AG04450 (cell line): ENCODE measurements around the gene SMAGP. TPM values are rescaled to one million over a fixed set of nuclear protein-coding genes. Genes with fewer than 3 reads are reported as not detected.

Experiments
- CTCF ChIA-PET: fragments of 300-600, 350-600 bp; formaldehyde crosslinking; extraction: SDS; loops from one replicate; lab custom pipeline; 2022; ENCODE audit warnings: antibody characterized with exemption, inconsistent platforms; lab: Charles Lee
- POLR2A ChIA-PET: fragments of 350-600 bp; formaldehyde crosslinking; extraction: SDS; loops from one replicate; lab custom pipeline; 2021; ENCODE audit warnings: antibody characterized with exemption, inconsistent platforms; lab: Yijun Ruan, JAX
- DNase-seq: peaks from one replicate; pipeline ENCODE4 v3.0.0-alpha.2; 2011; ENCODE audit warnings: low read depth, low spot score
- H3K27ac ChIP-seq: one replicate; pipeline ENCODE4 v1.5.1; 2012; ENCODE audit warnings: low read depth, low read length, control low read depth
- H3K27me3 ChIP-seq: one replicate; pipeline ENCODE4 v1.6.0; 2012; ENCODE audit warnings: low read length; ENCODE audit not compliant: control insufficient read depth, insufficient read depth
- H3K4me3 ChIP-seq: 2 replicates; pipeline ENCODE4 v1.5.1; 2011; ENCODE audit warnings: mild to moderate bottlenecking, low read depth, low read length, control low read depth
- H3K9me3 ChIP-seq: 2 replicates; pipeline ENCODE4 v1.5.1; 2012; ENCODE audit warnings: low read length; ENCODE audit not compliant: control insufficient read depth, insufficient read depth
- polyA plus RNA-seq: library from polyadenylated mRNA; depleted of rRNA; stranded (reverse); fragments of >200 nt; gene quantifications from 2 replicates; pipeline ENCODE4 v1.2.3, GENCODE V29; 2011; rRNA removed
- TF ChIP-seq, protein P1 (sequence below): IDR thresholded peaks from 2 replicates; pipeline ENCODE4 v1.5.1; 2011; ENCODE audit warnings: low read depth, low read length, control low read depth, inconsistent platforms

Gene SMAGP
- polyA plus RNA-seq, 1 experiment: 31.4 TPM

DNA sequence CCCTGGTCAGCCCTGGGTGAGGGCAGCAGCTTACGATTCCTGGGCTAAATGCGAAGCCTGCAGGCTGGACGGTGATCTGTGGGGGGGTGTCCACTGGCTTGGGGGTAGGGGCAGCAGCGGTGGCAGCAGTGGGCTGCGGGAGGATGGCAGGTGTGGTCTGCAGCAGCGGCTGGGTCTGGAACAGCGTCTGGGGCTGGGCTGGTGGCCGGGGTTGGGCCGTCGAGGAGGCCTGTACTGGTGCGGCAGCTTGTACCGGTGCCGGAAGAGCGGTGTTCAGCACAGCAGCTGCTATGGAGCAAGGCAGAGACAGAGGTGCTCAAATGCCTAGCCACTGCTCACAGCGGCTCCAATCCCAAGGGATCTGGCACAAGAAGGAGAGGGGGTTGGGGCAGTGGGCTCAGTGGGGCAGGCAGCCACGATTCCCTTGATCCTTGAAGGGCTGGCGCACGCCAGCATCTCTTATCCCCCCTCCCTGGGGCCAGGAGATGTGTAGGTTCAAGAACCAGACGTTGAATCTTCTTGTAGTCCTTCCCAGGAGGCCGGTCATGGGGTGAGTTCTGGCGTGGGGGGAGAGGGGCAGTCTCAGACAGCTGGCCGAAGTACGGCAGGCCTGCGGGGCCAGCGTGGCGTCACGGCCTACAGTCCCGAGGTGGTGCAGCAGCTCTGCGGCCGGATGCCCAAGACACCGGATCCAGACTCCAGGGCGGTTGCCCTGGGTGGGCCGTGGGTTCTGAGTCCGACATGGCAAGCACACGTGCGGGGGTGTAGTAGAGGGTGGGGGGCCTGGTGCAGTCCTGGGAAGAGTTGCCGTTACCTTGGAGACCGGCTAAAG lies 72.3 kb downstream of the SMAGP start:
- CTCF ChIA-PET: no interaction called here
- no peak for DNase-seq

DNA sequence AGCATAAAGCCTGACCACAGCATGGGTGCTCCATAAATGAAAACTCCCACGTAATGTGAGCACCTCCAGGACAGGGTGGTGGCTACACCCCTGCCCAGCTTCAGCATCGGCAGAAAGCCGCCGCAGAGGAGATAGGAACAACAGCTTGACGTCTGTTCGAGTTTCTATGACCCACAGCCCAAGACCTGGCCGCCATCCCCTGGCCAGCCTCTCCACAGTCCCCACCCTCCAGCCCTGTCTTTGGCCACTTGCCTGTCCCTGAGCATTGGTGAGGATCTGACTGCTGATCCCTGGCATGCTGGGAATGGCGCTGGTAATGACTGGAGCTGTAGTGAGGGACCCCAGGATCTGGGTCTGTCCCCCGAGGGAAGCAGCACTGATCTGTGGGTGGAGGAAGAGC lies 73.7 kb downstream of the SMAGP start:
- Histone ChIP-seq H3K4me3 (no peak overlapping the region), H3K27ac (no peak overlapping the region), H3K27me3 (no peaks in the 10 kb centered on the region), H3K9me3 (no peaks in the 10 kb centered on the region)
- POLR2A ChIA-PET: no interaction called here
- DNase-seq: no peak
- CTCF ChIA-PET: no interaction called here
- TF ChIP-seq, protein P1, sequence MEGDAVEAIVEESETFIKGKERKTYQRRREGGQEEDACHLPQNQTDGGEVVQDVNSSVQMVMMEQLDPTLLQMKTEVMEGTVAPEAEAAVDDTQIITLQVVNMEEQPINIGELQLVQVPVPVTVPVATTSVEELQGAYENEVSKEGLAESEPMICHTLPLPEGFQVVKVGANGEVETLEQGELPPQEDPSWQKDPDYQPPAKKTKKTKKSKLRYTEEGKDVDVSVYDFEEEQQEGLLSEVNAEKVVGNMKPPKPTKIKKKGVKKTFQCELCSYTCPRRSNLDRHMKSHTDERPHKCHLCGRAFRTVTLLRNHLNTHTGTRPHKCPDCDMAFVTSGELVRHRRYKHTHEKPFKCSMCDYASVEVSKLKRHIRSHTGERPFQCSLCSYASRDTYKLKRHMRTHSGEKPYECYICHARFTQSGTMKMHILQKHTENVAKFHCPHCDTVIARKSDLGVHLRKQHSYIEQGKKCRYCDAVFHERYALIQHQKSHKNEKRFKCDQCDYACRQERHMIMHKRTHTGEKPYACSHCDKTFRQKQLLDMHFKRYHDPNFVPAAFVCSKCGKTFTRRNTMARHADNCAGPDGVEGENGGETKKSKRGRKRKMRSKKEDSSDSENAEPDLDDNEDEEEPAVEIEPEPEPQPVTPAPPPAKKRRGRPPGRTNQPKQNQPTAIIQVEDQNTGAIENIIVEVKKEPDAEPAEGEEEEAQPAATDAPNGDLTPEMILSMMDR: no peak

More for the DNA sequence above, 72.3 kb downstream of the SMAGP start:
- POLR2A ChIA-PET: no interaction called here
- Histone ChIP-seq H3K27me3 (no peaks in the 10 kb centered on the region), H3K9me3 (no peaks in the 10 kb centered on the region), H3K4me3 (no peak overlapping the region), H3K27ac (no peak overlapping the region)
- TF ChIP-seq, protein P1: no peak

DNA sequence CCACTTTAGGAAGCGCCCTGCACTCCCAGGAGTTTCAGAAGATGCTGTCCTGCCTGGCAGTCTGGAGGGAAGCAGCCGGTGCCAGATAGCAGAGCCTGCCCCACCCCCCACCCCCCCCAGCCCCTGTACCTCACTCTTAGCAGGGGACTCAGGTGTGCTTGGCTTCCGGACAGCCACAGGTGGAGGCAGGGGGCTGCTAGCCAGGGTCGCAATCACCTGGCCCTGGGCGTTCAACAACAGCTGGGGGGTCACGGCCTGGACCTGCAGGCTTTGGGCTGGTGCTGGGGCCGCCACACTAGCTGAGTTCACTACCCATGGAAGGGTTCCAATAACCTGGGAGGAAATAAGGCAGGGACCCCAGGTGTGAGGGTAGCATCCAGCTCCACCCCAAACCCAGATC lies 74.4 kb downstream of the SMAGP start:
- no peaks in the 10 kb centered on the region for H3K27me3 ChIP-seq
- TF ChIP-seq, protein P1: no peak
- no peak for DNase-seq
- ChIA-PET POLR2A (no interaction called here), CTCF (no interaction called here)
- H3K9me3 ChIP-seq: no peaks in the 10 kb centered on the region
- H3K27ac ChIP-seq: no peak overlapping the region
- H3K4me3 ChIP-seq: no peak overlapping the region

Other genes starting within 250 kb of the SMAGP start
- 83.3 and 91.2 TPM in 2 replicates for gene SLC11A2, start 244.0 kb downstream of the SMAGP start, polyA plus RNA-seq
- gene LETMD1, start 222.1 kb downstream of the SMAGP start, polyA plus RNA-seq: 45.1 and 48.1 TPM in 2 replicates
- 26.4 and 29.9 TPM in 2 replicates for gene CSRNP2, start 186.8 kb downstream of the SMAGP start, polyA plus RNA-seq
- gene TFCP2, start 97.3 kb downstream of the SMAGP start, polyA plus RNA-seq: 20.8 and 24.9 TPM in 2 replicates
- gene POU6F1, start 52.4 kb downstream of the SMAGP start, polyA plus RNA-seq: 3.1 and 4.2 TPM in 2 replicates
- gene DAZAP2, start 31.6 kb downstream of the SMAGP start, polyA plus RNA-seq: 285 and 333 TPM in 2 replicates
- gene BIN2, start 53.8 kb upstream of the SMAGP start, polyA plus RNA-seq: 0.04 TPM in 1 of 2 replicates, not detected in the other
- gene CELA1, start 76.3 kb upstream of the SMAGP start, polyA plus RNA-seq: 0.74 and 0.79 TPM in 2 replicates
- 31.1 and 32.1 TPM in 2 replicates for gene GALNT6, start 121.0 kb upstream of the SMAGP start, polyA plus RNA-seq
- gene SLC4A8, start 154.4 kb upstream of the SMAGP start, polyA plus RNA-seq: 6.6 and 6.9 TPM in 2 replicates